Suppressor macrophage treated with lipopolysaccharide for 4 hours (primary cell): Measurements from ENCODE around the gene ABCA12.

Source experiments
- DNase-seq: peaks from one replicate; pipeline ENCODE4 v3.0.0-alpha.2; 2020

The ABCA12 gene

DNA sequence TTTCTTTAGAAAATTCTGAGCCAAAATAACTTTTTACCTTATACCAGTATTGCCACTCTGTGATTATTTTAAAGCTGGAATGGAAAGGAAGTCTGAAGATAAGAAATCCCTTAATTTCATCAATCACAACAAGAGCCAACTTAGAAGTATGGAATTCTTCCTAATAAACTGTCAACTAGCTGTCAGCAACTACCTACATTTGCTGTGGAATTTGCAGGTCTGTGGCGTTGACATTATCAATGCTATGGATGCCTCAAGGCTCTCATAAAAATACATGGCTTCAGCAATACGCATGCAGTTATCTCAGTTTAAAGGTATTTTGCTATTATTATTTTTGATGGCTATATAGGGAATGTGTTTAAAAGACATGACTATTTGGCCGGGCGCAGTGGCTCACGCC lies 108.5 kb downstream of the ABCA12 start:
- no peak for DNase-seq

DNA sequence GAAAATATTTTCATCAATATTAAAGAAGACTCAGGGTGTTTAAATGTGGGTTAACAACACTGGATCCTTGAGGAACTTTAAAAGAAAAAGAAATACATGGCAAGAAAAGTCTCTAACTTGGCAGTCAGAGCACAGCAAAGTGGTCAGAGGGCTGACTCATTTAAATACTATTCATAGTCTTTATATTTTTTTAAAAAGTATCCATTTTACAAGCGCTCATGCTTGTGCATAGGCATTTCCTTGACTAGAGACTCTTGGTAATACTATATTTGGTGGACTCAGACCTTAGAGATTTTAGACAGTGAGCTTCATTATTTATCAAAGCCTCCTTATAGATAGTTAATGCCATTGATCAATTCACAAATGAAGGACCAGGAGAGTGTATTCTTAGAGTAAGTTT lies 110.2 kb downstream of the ABCA12 start:
- no peak for DNase-seq

DNA sequence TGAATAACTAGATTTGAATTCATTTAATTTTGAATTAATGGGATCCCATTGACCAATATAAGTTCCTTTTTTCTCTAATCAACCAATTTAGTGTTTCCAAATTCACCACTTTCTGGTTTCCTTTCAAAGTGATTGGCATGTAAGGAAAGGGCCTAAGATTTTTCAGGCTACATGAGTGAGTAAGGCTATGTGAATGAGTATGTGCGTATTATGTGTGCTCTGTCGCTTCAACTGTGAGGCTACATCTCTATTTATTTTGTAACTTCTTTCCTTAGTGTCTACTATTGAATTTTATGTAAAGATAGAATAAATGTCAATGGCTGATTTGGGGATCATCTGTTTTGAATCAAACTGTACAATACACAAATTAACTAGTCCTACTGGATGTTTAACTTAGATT lies 110.6 kb downstream of the ABCA12 start:
- no peak for DNase-seq

DNA sequence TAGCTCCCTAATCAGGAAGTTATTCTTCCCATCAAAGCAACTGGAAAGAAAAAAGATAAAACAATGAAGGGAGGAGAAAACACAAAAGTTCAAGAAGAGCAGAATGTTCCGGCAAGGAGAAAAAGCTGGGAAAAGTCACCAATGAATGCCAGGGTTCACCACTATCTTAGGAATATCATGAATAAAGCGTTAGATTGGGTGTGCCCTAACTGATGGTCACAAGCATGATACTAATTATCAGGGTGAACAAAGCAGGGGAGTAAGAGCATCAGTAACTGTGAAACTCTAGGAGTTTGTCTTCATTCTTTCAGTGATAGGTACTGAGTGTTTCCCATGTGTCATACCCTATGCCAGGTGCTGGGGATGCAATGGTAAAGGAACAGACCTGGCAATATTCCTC lies 115.5 kb downstream of the ABCA12 start:
- DNase-seq = no peak

DNA sequence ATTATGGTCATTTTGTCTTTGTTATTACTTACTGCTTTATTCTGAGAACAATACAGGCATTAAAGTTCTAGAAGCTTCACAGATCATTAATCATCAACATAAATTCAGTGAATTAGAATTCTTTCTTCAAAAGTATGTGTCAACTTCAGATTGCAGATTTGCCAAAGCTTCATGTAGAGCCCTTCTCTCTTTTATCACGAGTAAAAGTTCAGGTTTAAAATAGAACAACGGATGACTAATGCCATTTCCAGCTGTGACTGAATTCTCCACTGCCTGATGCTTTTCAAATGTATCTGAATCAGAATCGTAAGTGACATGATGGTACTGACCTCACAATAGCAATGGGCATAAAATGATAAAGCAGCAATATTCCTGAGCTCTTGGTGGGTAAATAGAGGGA lies 116.0 kb downstream of the ABCA12 start:
- no peak for DNase-seq

DNA sequence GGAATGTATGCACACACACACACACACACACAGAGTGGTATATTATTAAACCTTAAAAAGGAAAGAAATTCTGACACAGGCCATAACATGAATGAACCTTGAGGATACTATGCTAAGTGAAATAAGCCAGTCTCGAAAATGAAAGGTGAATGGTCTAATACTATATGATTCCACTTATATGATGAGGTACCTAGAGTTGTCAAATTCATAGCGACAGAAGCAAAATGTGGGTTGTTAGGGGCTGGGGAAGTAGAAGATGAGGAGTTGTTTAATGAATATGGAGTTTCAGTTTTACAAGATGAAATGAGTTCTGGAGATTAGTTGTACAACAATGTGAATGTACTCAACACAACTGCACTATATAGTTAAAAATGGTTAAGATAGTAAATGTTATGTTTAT lies 118.1 kb downstream of the ABCA12 start:
- no peak for DNase-seq

DNA sequence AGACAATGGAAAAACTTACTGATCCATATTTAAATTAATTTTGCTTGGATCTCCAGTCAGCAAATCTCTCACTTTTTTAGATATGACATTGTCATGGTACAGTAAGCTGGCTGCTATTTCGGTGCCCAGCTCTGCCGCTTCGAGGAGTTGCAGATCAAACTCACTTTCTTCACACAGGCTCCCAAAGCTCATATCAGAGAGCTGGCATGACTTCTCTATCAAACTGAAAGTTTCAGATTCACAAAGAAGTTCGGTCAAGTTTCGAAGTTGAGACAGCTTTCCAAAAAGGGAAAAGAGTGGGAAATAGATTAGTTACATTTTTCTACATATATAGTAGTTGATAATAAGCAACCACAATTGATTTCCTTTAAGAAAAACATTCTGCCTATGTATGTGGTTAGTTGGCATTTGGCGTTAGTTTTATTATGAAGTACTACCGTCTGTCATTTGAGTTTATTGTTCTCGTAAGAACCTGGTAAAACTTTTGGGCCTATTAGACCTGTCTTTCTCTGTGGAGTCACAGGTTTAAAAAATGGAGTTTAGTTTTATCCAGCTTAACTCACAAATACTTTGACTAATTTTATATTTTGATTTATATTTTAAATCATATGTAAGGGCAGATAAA lies 118.8 kb downstream of the ABCA12 start:
- DNase-seq = no peak

DNA sequence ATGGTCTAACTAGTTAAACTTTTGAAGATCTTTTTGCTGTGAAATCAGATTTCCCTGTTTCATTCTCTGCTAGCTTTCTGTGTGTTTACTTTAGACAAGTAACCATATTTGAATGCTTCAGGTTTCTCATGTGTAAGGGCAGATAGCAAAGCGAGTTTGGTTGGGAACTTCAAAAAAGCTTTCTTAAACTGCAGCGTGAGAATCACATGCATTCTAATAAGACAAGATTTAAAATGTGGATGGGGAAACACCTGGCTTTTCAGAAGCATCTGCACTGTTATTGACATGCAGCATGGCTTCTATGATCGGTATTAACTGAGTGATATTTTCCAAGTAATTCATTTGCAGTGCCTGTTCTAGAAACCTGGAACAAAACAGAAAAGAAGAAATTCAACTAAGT lies 119.3 kb downstream of the ABCA12 start:
- no peak for DNase-seq

DNA sequence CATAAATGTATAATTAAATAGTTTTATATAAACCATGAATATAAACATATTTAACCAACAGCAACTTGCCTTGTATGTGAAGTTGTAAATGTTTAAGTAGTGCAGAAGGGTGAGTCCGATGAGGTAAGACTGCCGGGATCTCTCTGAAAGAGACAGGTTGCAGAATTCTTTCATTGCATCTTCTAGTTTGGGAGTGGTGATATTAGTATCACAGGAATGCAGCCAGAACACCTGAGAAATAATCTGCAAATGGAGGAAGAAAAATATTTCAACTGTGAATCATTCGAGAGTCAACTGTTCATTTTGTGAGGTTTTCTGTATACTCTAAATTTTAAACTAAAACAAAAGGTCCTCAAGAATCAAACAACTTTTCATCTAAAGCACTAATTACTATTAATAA lies 123.0 kb downstream of the ABCA12 start:
- no peak for DNase-seq

DNA sequence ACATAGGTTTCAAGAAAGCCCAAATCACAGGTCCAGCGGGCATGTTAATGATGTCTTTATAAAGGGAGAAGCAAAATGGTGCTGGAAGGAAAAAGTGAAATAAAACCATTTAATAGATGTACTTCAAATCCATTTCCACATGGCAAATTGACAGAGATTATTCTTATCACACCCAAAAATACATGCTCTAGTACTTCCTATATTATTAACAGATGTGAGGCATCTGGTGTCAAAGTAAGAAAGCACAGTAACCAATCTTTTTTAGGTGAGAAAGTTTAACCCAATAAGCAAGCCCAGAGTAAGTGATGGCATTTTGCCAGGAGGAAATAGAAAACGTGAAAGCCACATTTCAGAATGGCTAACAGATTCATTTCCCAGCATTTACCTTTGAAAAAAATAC lies 128.0 kb downstream of the ABCA12 start:
- DNase-seq = no peak

DNA sequence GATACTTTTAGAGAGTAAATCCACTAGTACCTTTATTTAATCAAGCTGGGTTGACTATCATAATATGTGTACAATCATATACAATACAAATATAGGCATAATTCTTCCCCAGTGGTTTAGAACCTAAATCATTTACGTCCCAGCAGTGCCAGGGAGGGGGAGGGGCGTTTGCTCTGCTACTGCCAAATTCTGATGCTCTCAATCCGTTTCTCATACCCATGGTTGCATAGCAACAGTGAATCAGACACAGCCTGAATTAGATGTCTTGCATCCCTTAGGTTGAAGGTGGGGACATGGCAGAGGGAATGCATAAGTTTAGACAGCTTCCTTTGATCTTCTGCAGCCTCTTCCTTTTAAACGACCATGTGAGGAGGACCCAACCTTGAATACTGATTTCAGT lies 135.4 kb downstream of the ABCA12 start:
- no peak for DNase-seq

DNA sequence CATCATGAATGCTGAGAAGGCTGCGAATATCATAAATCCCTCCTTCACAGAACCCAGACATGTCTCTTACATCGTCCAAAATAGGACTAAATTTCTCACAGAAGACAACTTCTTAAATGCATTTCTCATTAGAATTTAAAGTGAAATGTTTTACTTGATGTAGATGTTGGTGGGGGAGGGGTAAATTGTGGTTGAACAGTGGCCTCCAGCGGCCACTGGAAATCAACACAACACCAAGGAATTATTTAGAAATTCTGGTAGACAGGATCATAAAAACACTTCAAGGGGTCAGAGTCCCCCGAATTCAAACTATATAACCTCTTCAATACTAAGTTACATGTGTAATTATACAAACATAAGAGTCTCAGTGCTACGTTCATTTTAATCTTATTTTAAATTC lies 135.9 kb downstream of the ABCA12 start:
- DNase-seq = peak; percentile 19

DNA sequence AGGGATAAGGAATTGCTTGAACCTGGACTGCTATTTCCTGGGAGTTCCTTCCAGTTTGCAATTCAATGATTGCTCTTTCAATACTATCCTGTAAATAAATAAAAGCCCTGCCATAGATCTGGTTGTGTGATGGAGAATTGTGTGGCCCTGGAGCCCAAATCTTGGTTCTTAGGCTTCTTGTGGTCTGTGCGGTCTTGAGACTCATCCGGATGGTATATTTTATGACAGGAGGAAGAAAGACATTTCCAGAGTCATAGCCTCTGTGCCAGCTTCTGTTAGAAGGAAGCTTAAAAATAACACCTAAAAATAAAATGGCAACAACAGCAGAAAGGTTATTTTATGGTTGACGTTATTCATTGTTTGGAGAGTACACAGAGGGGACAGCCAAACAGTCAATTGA lies 137.7 kb downstream of the ABCA12 start:
- no peak for DNase-seq

DNA sequence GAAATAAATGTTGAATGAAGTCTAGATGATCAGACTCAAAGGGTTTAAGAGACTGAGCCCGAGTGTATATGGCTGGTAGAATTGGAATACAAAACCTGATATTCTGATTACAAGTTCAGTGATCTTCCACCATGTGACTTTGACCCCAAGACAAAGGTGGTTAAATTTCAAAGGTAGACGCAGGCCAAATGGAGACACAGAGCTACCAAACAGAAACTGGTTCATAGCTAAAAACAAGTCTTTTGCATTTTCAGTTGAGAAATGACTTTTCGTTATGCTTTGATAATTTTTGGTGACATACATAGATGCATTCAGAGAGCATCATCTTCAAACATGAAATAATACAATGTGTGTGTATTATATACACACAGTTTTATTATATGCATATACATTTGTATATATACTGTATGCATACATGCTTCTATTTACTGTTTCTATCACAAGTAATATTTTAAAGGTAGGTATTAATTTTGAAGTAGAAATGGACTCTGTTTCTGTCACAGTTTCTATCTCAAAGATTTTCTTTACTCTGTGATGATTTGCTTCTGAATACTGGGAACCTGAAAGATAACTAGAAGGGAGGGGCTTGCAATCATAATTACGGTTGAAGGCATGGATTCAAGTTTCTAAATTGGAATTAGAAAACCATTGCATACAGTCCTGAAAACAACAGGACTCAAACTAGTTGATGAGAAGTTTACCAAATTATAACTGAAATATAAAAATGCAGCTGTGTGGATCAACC lies 142.3 kb downstream of the ABCA12 start:
- DNase-seq = no peak

DNA sequence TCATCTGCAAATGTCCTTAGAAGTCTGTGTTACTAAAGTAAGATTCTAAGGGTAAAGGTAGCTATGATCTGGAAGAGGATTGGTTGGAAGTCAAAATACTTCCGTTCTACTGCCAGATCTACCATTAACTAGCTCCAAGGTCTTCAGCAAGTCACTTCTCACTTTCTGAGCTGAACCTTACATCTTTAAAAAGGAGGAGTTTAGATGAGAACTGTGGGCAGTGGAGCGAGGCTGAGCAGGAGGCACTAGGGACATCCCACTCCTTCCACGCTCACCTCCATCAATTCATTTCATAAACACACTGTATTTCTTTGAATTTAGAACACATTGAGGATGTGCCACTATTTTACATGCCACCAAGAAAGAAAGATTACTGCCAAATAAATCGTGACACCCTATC lies 143.0 kb downstream of the ABCA12 start:
- DNase-seq = no peak

DNA sequence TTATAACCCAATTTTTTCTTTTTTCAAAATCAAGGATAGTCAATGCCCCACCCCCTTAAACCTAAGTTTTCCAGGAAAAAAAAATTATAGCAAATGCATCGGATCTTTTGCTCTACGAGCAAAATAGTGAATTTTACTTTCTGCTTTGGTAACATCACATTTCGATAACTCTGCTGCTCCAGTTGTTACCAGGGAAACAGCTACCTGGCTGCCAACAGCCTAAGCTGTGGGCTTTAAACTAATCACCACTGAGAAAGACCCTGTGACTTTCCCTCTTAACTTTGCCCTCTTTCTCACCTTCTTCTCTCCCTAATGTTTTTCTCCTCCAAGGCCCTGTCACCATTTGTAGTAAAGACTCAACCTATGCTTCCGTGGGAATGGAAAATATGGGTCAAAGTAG lies 145.5 kb downstream of the ABCA12 start:
- DNase-seq = no peak

DNA sequence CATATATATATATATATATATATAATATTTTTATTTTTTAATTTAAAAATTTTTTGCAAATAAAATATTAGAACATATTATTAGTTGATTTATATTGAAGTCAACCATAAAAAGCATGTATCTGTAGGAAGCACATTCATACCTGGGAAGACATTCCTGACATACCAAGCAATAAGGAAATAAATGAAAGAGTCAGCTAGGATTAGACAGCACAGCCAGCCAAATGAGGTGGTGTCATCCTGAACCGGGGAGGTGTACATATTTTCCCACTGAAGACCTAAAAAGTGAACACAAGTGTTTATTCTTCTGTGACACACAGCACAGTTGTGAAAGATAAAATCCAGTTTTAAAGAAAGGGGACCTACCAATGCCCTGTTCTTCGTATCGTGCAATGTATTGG lies 149.2 kb downstream of the ABCA12 start:
- DNase-seq = no peak

DNA sequence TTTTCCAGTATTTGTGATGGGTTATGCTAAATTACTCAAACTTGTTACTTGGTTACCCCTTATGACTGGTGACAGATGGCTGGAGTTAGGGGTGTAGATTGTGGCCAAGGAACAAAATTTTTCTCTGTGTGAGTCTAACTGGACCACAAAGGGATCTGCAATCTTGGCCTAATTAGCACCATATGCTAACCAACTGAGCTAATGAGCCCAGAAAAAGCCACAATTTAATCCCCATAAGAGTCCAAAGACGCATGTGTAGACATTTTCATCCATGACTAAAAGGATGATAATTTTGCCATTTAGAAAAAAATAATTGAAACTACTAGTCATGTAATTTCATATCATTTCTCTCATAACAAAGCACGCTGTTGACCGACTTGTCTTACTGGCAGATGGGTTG lies 151.2 kb downstream of the ABCA12 start:
- no peak for DNase-seq

DNA sequence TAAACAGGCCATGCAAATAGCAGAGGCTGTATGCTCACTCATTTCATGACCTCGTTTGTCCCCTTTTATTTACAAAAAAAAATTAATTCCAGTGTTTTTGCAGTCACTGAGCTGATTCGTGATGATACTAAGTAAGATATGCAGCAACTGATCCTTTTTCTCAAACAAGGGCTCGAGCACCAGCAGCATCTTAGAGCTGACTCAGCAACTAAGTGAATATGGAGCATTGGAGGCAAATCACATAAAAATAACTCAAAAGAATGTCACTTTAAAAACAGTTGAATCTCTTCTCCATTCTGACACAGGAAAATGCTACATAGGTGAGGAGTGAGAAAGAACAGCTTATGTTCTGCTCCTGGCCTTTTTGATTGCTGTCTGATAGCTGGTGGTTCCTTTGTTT lies 152.8 kb downstream of the ABCA12 start:
- DNase-seq = no peak

DNA sequence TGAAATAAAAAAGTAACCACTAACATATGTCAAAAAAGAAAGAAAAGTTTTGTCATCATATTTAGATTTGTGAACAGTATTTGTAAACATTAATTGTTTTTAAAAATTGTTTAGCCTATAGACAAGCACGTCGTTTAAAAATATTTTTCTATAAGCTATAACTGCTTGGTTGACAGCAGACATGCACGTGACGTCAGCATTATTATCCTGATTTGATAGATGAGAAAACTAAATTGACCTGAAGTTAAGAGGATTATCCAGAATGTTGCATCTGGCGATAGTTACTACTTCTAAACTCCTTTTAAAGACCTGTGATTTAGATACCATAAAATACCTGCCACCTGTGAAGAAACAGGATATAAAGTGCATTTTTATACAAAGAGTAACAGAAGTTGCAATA lies 172.0 kb downstream of the ABCA12 start:
- DNase-seq = no peak

DNA sequence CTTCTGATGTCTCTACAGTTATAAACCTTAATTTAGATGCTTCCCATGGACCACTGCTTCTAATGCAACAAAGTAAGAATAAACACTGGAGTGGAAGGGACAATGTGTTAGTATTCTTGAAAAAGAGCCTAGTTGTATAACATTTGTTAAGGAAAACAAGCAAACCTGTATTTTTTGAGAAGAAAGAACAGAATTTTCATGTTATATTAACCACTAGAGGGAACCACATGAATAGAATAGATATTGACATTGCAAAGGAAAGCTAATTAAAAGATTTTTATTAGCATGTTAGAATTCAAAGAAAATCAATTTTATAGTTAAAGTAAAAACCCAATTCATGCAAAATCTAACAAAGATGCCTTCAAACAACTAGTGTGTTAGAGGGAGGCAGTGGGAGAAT lies 177.7 kb downstream of the ABCA12 start:
- DNase-seq = no peak

DNA sequence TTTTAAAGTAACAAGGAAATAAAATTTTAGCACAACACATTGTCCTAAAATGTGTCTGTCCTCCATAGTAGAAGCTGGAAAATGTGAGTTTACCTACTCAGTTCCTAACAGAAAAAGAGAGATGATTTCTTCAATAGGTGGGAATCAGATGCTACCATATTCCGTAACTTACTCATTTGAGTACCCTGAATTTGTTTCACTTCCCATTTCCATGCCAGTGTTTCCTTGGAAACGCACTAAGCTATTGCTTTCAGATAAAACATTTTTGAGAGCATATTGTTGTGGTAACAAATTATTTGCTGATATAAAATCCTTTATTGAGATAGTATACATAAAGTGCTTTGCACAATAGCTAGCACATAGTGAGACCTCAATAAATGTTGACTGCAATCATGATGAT lies 191.5 kb downstream of the ABCA12 start:
- DNase-seq = no peak

DNA sequence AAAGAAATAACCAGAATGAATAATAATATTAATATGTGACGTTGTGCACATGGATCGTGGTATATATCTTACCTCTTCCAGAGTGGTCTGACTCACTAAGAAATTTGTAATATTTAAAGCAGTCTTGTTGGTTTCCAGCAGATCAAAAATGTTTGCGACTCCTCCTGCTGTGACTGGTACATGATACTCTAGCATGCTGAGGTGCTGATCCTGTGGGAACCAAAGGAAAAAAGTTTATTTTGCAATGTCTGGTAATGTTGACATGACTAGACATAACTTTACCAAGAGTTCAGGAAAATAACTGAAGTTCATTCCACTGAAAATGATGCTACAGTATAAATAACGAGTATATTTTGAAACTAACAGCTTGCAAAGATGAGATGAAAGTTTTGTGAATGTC lies 204.4 kb downstream of the ABCA12 start:
- no peak for DNase-seq

DNA sequence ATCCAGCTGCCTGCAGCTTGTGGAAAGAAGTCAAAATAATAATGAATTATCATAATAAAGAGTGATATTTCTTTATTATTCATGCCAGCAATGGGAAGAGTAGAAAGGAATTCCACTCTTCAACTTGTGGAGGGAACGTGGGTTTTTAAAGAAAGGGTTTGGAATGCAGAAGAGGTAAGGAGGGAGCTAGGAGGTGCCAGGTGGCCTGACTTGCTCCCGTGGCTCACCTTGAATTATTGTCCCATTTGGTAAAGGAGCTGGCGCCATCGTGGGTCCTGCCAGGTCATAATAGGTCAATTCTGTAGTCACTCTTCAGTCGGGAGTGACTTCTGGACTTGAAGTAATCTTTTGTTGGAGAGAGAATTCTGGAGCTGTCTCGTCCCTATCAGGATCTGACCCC lies 233.8 kb downstream of the ABCA12 start:
- no peak for DNase-seq

DNA sequence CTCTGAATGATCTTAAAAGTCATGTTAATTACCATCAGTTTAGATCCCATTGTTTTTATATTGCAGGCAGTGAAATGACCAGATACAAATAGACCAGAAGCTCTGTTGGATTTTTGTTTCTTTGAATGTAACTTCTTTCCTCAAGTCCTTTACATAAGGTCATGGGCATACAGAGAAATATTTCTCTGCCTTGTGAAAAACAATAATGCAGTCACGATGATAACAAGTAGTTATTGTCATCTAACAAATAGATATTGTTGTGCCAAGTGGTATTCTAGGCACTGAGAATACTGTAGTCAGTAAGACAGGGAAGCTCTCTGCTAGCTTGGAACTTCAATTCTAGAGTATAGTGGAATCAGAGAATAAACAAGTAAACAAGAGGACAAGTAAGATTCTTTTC lies 234.2 kb downstream of the ABCA12 start:
- no peak for DNase-seq
